Right atrium auricular region (tissue), 2 donors: ENCODE measurements around the gene SRRM4. TPM values are rescaled to one million over a fixed set of nuclear protein-coding genes. Genes with fewer than 3 reads are reported as not detected.

ENCODE experiments used
- DNase-seq: peaks from one replicate; pipeline ENCODE4 v3.0.0-alpha.2; 2019; ENCODE audit warnings: low spot score
- H3K27ac ChIP-seq, 2 donors: fragments of 200-600 bp; sonication (generic); 1 replicate in 1 of 2; 2 replicates in 1 of 2; pipeline ENCODE4 v1.5.1; 2016 to 2019
- H3K27me3 ChIP-seq, 2 donors: fragments of 200-600 bp; sonication (generic); one replicate each; pipeline versions ENCODE4 v1.5.1 to v1.6.0; 2017 to 2019
- H3K36me3 ChIP-seq: fragments of 200-600 bp; sonication (generic); one replicate; pipeline ENCODE4 v1.5.1; 2016
- H3K4me1 ChIP-seq, 2 donors: fragments of 200-600 bp; sonication (generic); one replicate each; pipeline versions ENCODE4 v1.5.1 to v1.6.0; 2017 to 2019
- H3K4me3 ChIP-seq, 2 donors: fragments of 200-600 bp; sonication (generic); 1 replicate in 1 of 2; 2 replicates in 1 of 2; pipeline ENCODE4 v1.5.1; 2017 to 2019; ENCODE audit warnings: mild to moderate bottlenecking in 1 of 2, moderate library complexity in 1 of 2
- H3K9me3 ChIP-seq, 2 donors: fragments of 200-600 bp; sonication (generic); one replicate each; pipeline ENCODE4 v1.5.1; 2019
- total RNA-seq, 2 donors: library from RNA; depleted of rRNA; stranded (reverse); fragments of >200 nt; gene quantifications; one replicate each; pipeline ENCODE4 v1.1.0, GENCODE V29; 2016
- TF ChIP-seq, protein P1 (sequence below), 2 donors: fragments of 200-600 bp; sonication (generic); IDR thresholded peaks; one replicate each; pipeline ENCODE4 v1.5.1; 2019; ENCODE audit warnings: antibody characterized with exemption in 2 of 2

SRRM4 gene
- total RNA-seq, 2 donors from 2014 or later, result 0.08 TPM; not detected in 1

DNA sequence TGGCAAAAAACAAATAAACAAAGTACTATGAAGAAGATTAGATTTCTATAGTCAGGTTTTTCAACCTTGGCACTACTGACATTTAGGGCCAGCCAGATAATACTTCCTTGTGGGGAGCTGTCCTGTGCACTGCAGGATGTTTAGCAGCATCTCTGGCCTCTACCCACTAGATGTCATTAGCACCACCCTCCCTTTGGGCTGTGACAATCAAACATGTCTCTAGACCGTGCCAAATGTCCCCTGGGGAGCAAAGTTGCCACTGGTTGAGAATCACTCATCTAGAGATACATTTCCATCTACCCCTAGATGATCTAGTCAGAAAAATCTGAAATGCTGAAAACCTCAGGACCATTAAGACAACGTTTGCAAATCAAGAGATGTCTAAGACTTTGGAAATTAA, 29.9 kb downstream of the SRRM4 start:
- TF ChIP-seq, protein P1, sequence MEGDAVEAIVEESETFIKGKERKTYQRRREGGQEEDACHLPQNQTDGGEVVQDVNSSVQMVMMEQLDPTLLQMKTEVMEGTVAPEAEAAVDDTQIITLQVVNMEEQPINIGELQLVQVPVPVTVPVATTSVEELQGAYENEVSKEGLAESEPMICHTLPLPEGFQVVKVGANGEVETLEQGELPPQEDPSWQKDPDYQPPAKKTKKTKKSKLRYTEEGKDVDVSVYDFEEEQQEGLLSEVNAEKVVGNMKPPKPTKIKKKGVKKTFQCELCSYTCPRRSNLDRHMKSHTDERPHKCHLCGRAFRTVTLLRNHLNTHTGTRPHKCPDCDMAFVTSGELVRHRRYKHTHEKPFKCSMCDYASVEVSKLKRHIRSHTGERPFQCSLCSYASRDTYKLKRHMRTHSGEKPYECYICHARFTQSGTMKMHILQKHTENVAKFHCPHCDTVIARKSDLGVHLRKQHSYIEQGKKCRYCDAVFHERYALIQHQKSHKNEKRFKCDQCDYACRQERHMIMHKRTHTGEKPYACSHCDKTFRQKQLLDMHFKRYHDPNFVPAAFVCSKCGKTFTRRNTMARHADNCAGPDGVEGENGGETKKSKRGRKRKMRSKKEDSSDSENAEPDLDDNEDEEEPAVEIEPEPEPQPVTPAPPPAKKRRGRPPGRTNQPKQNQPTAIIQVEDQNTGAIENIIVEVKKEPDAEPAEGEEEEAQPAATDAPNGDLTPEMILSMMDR (IDR thresholded peaks at IDR 0.05), result no peak

DNA sequence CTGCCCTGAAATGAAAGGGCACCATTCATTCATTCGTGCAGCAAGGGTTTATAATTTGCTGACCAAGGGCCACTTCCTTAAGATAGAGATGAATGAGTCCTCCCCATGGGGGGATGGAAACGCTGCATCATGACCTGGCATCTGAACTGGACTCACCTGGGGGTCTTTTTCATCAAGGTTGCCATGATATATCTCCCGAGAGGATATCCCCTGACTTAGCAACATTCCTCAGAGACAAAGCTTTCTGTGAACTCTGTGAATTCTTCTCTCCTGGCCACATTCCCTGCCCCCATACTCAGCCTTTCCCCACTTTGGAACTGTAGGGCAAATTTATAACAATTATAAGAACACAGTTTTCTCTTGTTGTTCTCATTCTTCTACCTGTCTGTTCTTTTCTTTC, 30.8 kb downstream of the SRRM4 start:
- H3K27me3 ChIP-seq, result no peaks in the 10 kb centered on the region
- no peaks in the 10 kb centered on the region for H3K36me3 ChIP-seq
- peaks cover 0 to 9% of the 10 kb centered on the region in 2 donors for H3K9me3 ChIP-seq
- H3K27ac ChIP-seq, result no peak overlapping the region
- TF ChIP-seq, protein P1 (IDR thresholded peaks at IDR 0.05), result no peak
- no peak for DNase-seq
- H3K4me1 ChIP-seq, result no peaks in the 10 kb centered on the region
- H3K4me3 ChIP-seq, result no peak overlapping the region

More for the DNA sequence above, 29.9 kb downstream of the SRRM4 start:
- H3K4me3 ChIP-seq, result no peak overlapping the region
- DNase-seq, result no peak
- no peak overlapping the region for H3K27ac ChIP-seq
- no peaks in the 10 kb centered on the region for H3K36me3 ChIP-seq
- H3K4me1 ChIP-seq, result no peaks in the 10 kb centered on the region
- H3K27me3 ChIP-seq, result no peaks in the 10 kb centered on the region
- peaks cover 0 to 9% of the 10 kb centered on the region in 2 donors for H3K9me3 ChIP-seq

DNA sequence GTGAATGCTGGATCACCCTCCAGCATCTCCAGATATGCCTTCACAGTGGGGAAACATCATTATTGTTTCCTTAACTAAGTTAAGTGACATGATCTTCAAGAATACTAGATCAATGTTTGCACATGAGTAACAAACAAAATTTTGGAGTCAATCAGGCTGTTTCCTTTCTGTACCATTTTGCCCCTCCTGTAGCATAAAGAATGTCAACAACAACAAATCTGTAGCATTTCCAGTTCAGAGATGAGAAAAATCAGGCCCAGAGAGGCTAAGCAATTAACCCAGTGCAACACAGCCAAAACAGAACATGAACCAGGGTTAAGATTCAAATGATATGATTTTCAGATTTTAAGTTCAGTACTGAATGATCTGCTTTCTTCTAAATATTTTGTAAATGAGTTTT, 31.7 kb downstream of the SRRM4 start:
- H3K9me3 ChIP-seq, result peaks cover 0 to 9% of the 10 kb centered on the region in 2 donors
- H3K36me3 ChIP-seq, result no peaks in the 10 kb centered on the region
- H3K4me1 ChIP-seq, result no peaks in the 10 kb centered on the region
- H3K27ac ChIP-seq, result no peak overlapping the region
- TF ChIP-seq, protein P1 (IDR thresholded peaks at IDR 0.05), result no peak
- H3K27me3 ChIP-seq, result no peaks in the 10 kb centered on the region
- no peak overlapping the region for H3K4me3 ChIP-seq
- no peak for DNase-seq

DNA sequence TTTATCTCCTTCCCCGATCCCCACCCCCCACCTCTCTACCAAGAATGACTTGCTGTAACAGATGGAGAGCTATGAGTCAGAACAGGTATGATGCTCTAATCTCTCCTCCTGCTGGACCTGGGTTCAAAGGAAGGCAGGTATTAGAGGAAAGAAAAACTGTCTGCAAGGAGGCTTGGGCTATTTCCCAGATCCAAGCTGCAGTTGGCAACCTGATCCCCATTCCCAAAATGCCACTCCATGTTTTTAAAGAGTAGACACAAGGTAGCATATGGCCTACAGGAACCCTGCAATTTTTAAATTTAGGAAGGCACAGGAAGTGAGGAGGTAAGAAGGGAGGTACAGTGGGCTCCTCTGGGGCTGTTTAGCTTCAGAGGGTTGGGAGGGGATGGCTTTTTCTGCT, 33.0 kb downstream of the SRRM4 start:
- no peaks in the 10 kb centered on the region for H3K36me3 ChIP-seq
- no peak overlapping the region for H3K4me3 ChIP-seq
- H3K9me3 ChIP-seq, result peaks cover 0 to 9% of the 10 kb centered on the region in 2 donors
- TF ChIP-seq, protein P1 (IDR thresholded peaks at IDR 0.05), result no peak
- no peak for DNase-seq
- no peaks in the 10 kb centered on the region for H3K4me1 ChIP-seq
- no peaks in the 10 kb centered on the region for H3K27me3 ChIP-seq
- H3K27ac ChIP-seq, result no peak overlapping the region

DNA sequence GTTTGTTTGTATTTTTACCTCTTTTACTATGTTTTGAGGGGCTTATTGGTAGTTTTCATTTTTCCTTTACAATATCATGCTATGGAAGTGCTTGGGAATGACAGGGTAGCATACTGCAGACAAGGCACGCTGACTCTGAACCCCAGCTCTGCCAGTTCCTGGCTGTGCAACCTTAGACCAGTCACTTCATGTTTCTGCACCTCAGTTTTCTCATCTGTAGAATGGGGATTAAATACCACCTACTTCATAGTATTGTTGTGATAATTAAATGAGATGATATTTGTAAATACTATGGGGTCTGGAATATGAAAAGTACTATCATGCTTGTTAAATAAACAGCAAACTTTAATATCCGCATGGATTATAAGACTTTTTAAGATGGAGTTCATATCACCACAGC, 35.4 kb downstream of the SRRM4 start:
- no peaks in the 10 kb centered on the region for H3K36me3 ChIP-seq
- DNase-seq, result no peak
- no peak overlapping the region for H3K4me3 ChIP-seq
- H3K27me3 ChIP-seq, result no peaks in the 10 kb centered on the region
- no peak overlapping the region for H3K27ac ChIP-seq
- H3K9me3 ChIP-seq, result no peaks in the 10 kb centered on the region
- no peaks in the 10 kb centered on the region for H3K4me1 ChIP-seq
- TF ChIP-seq, protein P1 (IDR thresholded peaks at IDR 0.05), result no peak

DNA sequence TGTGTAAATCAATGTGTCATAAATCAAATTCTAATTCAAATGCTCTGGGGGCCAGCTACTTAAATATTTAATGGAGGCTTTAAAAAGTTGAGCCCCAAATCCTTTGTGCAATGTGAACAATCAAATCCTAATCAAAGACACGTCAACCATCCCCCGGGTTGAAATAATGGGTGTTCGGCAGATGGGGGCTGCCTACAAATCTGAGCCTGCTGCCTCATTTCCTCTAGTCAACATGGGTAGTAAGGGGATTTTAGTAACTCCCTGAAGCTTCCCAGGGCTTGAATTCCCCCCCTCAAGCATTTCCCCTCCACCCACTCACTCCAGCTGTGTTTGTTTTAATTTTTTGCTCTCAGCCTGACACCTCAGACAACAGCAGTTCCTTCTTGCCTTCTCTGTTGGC, 37.8 kb downstream of the SRRM4 start:
- no peaks in the 10 kb centered on the region for H3K27me3 ChIP-seq
- H3K4me3 ChIP-seq, result no peak overlapping the region
- no peak overlapping the region for H3K27ac ChIP-seq
- DNase-seq, result no peak
- TF ChIP-seq, protein P1 (IDR thresholded peaks at IDR 0.05), result no peak
- no peaks in the 10 kb centered on the region for H3K4me1 ChIP-seq
- no peaks in the 10 kb centered on the region for H3K9me3 ChIP-seq
- H3K36me3 ChIP-seq, result no peaks in the 10 kb centered on the region
